ENCODE measurements around the gene CCNH.

DNA sequence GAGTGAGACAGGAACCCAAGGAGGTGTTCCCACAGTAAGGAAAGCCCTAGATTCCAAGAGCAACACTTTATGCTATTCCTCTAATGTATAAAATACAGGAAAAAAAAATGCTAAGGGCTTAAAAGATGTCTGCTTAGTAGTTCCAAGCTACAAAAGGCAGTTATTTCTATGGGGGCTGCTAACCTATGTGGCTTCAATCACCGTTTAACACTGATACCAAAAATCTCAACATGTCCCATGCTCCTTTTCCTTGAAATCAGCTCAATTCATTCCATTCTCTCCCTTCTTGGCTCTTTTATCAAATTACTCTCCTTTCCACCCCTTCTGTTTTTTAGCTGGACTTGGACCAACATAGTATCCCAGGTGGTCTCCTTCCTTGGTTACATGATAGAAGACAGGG, 20.6 kb downstream of the CCNH start:
- TF ChIP-seq, protein P1, sequence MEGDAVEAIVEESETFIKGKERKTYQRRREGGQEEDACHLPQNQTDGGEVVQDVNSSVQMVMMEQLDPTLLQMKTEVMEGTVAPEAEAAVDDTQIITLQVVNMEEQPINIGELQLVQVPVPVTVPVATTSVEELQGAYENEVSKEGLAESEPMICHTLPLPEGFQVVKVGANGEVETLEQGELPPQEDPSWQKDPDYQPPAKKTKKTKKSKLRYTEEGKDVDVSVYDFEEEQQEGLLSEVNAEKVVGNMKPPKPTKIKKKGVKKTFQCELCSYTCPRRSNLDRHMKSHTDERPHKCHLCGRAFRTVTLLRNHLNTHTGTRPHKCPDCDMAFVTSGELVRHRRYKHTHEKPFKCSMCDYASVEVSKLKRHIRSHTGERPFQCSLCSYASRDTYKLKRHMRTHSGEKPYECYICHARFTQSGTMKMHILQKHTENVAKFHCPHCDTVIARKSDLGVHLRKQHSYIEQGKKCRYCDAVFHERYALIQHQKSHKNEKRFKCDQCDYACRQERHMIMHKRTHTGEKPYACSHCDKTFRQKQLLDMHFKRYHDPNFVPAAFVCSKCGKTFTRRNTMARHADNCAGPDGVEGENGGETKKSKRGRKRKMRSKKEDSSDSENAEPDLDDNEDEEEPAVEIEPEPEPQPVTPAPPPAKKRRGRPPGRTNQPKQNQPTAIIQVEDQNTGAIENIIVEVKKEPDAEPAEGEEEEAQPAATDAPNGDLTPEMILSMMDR (IDR thresholded peaks at IDR 0.05; ENCODE audit: borderline replicate concordance, extremely low read depth, low read length, poor library complexity, severe bottlenecking): no peak
- no peak for TF ChIP-seq EZH2 (IDR thresholded peaks at IDR 0.05; ENCODE audit: borderline replicate concordance, low read depth, low read length, severe bottlenecking)

Measured in DND-41 (cell line).